ENCODE measurements around the gene SORL1.

GRCh38 chr11:121555121-121555520, 103.0 kb downstream of the SORL1 start:
- TF ChIP-seq ZNF354B (CRISPR knock-in tag; IDR thresholded peaks at IDR 0.05) (no peak), ZBED1 (IDR thresholded peaks at IDR 0.05) (no peak), BDP1 (IDR thresholded peaks at IDR 0.05; ENCODE audit: insufficient read depth, insufficient read length) (no peak), RAD51 (IDR thresholded peaks at IDR 0.05; ENCODE audit: borderline replicate concordance, low read depth) (no peak)
- TF ChIP-seq, protein P1, sequence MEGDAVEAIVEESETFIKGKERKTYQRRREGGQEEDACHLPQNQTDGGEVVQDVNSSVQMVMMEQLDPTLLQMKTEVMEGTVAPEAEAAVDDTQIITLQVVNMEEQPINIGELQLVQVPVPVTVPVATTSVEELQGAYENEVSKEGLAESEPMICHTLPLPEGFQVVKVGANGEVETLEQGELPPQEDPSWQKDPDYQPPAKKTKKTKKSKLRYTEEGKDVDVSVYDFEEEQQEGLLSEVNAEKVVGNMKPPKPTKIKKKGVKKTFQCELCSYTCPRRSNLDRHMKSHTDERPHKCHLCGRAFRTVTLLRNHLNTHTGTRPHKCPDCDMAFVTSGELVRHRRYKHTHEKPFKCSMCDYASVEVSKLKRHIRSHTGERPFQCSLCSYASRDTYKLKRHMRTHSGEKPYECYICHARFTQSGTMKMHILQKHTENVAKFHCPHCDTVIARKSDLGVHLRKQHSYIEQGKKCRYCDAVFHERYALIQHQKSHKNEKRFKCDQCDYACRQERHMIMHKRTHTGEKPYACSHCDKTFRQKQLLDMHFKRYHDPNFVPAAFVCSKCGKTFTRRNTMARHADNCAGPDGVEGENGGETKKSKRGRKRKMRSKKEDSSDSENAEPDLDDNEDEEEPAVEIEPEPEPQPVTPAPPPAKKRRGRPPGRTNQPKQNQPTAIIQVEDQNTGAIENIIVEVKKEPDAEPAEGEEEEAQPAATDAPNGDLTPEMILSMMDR (IDR thresholded peaks at IDR 0.05 in 2 of 3, conservative IDR thresholded peaks at IDR 0.05 in 1 of 3; ENCODE audit: insufficient read depth in 2 of 3, low read depth in 1 of 3, low read length in 3 of 3) = no peak
